Gastroesophageal sphincter (tissue), 4 donors: ENCODE data around the gene ABHD8. TPM values are rescaled to one million over a fixed set of nuclear protein-coding genes. Genes with fewer than 3 reads are reported as not detected.

Experiments
- ATAC-seq: fragments of 150-250 bp; one replicate; pipeline ENCODE4 v1.9.1; 2016; ENCODE audit warnings: mild to moderate bottlenecking, moderate library complexity
- H3K27ac ChIP-seq, 4 donors: fragments of 200-600 bp; sonication (generic) in 3 of 4; 1 replicate in 3 of 4; 2 replicates in 1 of 4; pipeline ENCODE4 v1.5.1; 2016 to 2019
- H3K27me3 ChIP-seq: fragments of 200-600 bp; sonication (generic); one replicate; pipeline ENCODE4 v1.5.1; 2019
- H3K36me3 ChIP-seq, 2 donors: fragments of 200-600 bp; sonication (generic); one replicate each; pipeline ENCODE4 v1.5.1; 2019; ENCODE audit warnings: control low read depth in 1 of 2
- H3K4me1 ChIP-seq, 3 donors: fragments of 200-600 bp; sonication (generic); 1 replicate in 2 of 3; 2 replicates in 1 of 3; pipeline ENCODE4 v1.5.1; 2016 to 2019; ENCODE audit warnings: control low read depth in 2 of 3
- H3K4me3 ChIP-seq, 2 donors: fragments of 200-600 bp; sonication (generic); one replicate each; pipeline ENCODE4 v1.5.1; 2019; ENCODE audit warnings: mild to moderate bottlenecking in 1 of 2, moderate library complexity in 1 of 2
- H3K9me3 ChIP-seq, 3 donors: fragments of 200-600 bp; sonication (generic); one replicate each; pipeline ENCODE4 v1.5.1; 2017 to 2019; ENCODE audit warnings: control low read depth in 2 of 3
- CTCF ChIP-seq, 4 experiments: fragments of 200-600 bp in 2 of 4; fragments of 450-650 bp in 2 of 4; sonication (generic) in 1 of 4; IDR thresholded peaks; one replicate each; pipeline ENCODE4 v1.5.1; 2017 to 2019; ENCODE audit warnings: antibody characterized with exemption in 4 of 4, mild to moderate bottlenecking in 2 of 4, moderate library complexity in 2 of 4
- EP300 ChIP-seq: sonication (generic); formaldehyde crosslinking; IDR thresholded peaks from one replicate; pipeline ENCODE4 v1.6.1; 2017; ENCODE audit warnings: antibody characterized with exemption, mild to moderate bottlenecking
- POLR2A ChIP-seq, 2 donors: fragments of 450-650 bp; IDR thresholded peaks; one replicate each; pipeline ENCODE4 v1.6.1; 2017; ENCODE audit warnings: antibody characterized with exemption in 2 of 2, mild to moderate bottlenecking in 2 of 2, moderate library complexity in 1 of 2
- POLR2AphosphoS5 ChIP-seq: sonication (generic); formaldehyde crosslinking; IDR thresholded peaks from one replicate; pipeline ENCODE4 v1.6.1; 2017; ENCODE audit warnings: antibody characterized with exemption
- WGBS, 2 donors: methylation state at CpG; one replicate each; pipeline ENCODE4 v1.1.5; 2018; ENCODE audit warnings: low coverage in 1 of 2; 5-methylcytosine and 5-hydroxymethylcytosine counted together
- total RNA-seq, 4 donors: library from RNA; depleted of rRNA; stranded (reverse); fragments of >200 nt; gene quantifications; one replicate each; pipeline ENCODE4 v1.1.0, GENCODE V29; 2016

Gene ABHD8
- 10 to 100 TPM; 13.2 to 34.4 (median 24.3) TPM for total RNA-seq

- H3K4me1 ChIP-seq: peaks cover 0 to 80% (median 38%) of the 10 kb centered on the region in 3 donors
- peak within 1 kb of the TSS; percentile 52 to 94 (median 91) for H3K27ac ChIP-seq
Observed at GRCh38 chr19:17303167-17303939, at the start of gene ABHD8. TSS of gene ABHD8 (minus strand) at chr19:17303425. CDS start at chr19:17301616, 1,809 bp downstream.

GRCh38 chr19:17352608-17353280 is 49.5 kb upstream of the ABHD8 start:
- Histone ChIP-seq H3K27me3 (peaks cover 54% of the 10 kb centered on the region), H3K4me1 (peaks cover 0 to 16% (median 0%) of the 10 kb centered on the region in 3 donors), H3K4me3 (no peak overlapping the region), H3K36me3 (no peaks in the 10 kb centered on the region), H3K27ac (peak overlapping the region in 1 of 4 donors; percentile 8), H3K9me3 (no peaks in the 10 kb centered on the region)
- TF ChIP-seq POLR2A (IDR thresholded peaks at IDR 0.05): no peak
- no peak for TF ChIP-seq CTCF (IDR thresholded peaks at IDR 0.05)
- TF ChIP-seq EP300: no peak
- ATAC-seq: no peak
- 40 to 44% methylated on average over 4 to 12 of the region's 14 CpGs for WGBS, 2 donors

More at GRCh38 chr19:17303167-17303939, at the start of gene ABHD8:
- WGBS, 2 donors: 7% methylated on average over 2 of the region's 52 CpGs; no CpG with 5 or more reads in 1 of the 2 donors
- Histone ChIP-seq H3K36me3 (peaks cover 0 to 20% of the 10 kb centered on the region in 2 donors), H3K9me3 (no peaks in the 10 kb centered on the region), H3K4me3 (peak within 1 kb of the TSS; percentile 64 to 72), H3K27me3 (no peaks in the 10 kb centered on the region)
- TF ChIP-seq CTCF (IDR thresholded peaks at IDR 0.05) (peak in 3 of 4 experiments; percentile 66 to 93 (median 88)), POLR2AphosphoS5 (peak; percentile 56), EP300 (no peak), POLR2A (IDR thresholded peaks at IDR 0.05) (peak; percentile 32 to 51)
- peak; percentile 90 for ATAC-seq

- Histone ChIP-seq H3K27me3 (peaks cover 54% of the 10 kb centered on the region), H3K4me3 (no peak overlapping the region), H3K27ac (peak overlapping the region in 1 of 4 donors; percentile 8), H3K4me1 (peaks cover 0 to 24% (median 0%) of the 10 kb centered on the region in 3 donors), H3K9me3 (no peaks in the 10 kb centered on the region), H3K36me3 (no peaks in the 10 kb centered on the region)
- no peak for ATAC-seq
- 92 to 93% methylated on average over 5 to 29 of the region's 45 CpGs for WGBS, 2 donors
- TF ChIP-seq EP300 (no peak), POLR2AphosphoS5 (no peak), POLR2A (IDR thresholded peaks at IDR 0.05) (no peak), CTCF (IDR thresholded peaks at IDR 0.05) (no peak)
Observed at GRCh38 chr19:17351815-17352435, 48.7 kb upstream of the ABHD8 start.

- peaks cover 50% of the 10 kb centered on the region for H3K27me3 ChIP-seq
- ATAC-seq: peak; percentile 74
- no CpG with 5 or more reads among the region's 12 CpGs for WGBS, 2 donors
- H3K4me3 ChIP-seq: no peak overlapping the region
- no peak for TF ChIP-seq CTCF (IDR thresholded peaks at IDR 0.05)
- peak; percentile 60 for TF ChIP-seq POLR2AphosphoS5
- no peak for TF ChIP-seq POLR2A (IDR thresholded peaks at IDR 0.05)
- no peak for TF ChIP-seq EP300
- H3K36me3 ChIP-seq: no peaks in the 10 kb centered on the region
- H3K27ac ChIP-seq: peak overlapping the region in 3 of 4 donors; percentile 55 to 64 (median 55)
- no peaks in the 10 kb centered on the region for H3K9me3 ChIP-seq
- H3K4me1 ChIP-seq: peaks cover 0 to 36% (median 0%) of the 10 kb centered on the region in 3 donors
Observed at GRCh38 chr19:17348700-17349099, 45.5 kb upstream of the ABHD8 start.
